ENCODE results near the gene SLC7A14. TPM values are rescaled to one million over a fixed set of nuclear protein-coding genes. Genes with fewer than 3 reads are reported as not detected.

The SLC7A14 gene
- polyA plus RNA-seq, 3 donors = under 0.01 to 0.15 (median 0.11) TPM

- no peak overlapping the region for H3K27ac ChIP-seq (ENCODE audit: low read depth, low read length)
- WGBS, 3 donors = 74 to 78% (median 74%) methylated on average over 2 of the region's 2 CpGs
These were observed 164.1 kb downstream of the SLC7A14 start for GRCh38 chr3:170421758-170422157.

GRCh38 chr3:170421111-170421641, 164.7 kb downstream of the SLC7A14 start:
- 50 to 61% (median 56%) methylated on average over 12 of the region's 12 CpGs for WGBS, 3 donors
- no peak overlapping the region for H3K27ac ChIP-seq (ENCODE audit: low read depth, low read length)

- WGBS, 3 donors = 33 to 65% (median 41%) methylated on average over 17 of the region's 17 CpGs
- peak overlapping the region; percentile 28 for H3K27ac ChIP-seq (ENCODE audit: low read depth, low read length)
These were observed 165.5 kb downstream of the SLC7A14 start for GRCh38 chr3:170420307-170420821.

GRCh38 chr3:170419557-170420087, 166.3 kb downstream of the SLC7A14 start:
- 4% methylated on average over 58 of the region's 58 CpGs for WGBS, 3 donors
- H3K27ac ChIP-seq (ENCODE audit: low read depth, low read length) = no peak overlapping the region

GRCh38 chr3:170418422-170419398, 167.2 kb downstream of the SLC7A14 start, which contains the start of gene CLDN11:
TSS of gene CLDN11 (plus strand) at chr3:170418868. CDS start at chr3:170419067, 199 bp downstream.
- no peak within 1 kb of the TSS for H3K27ac ChIP-seq (ENCODE audit: low read depth, low read length)
- WGBS, 3 donors = 4 to 5% (median 4%) methylated on average over 58 to 79 of the region's 79 CpGs

GRCh38 chr3:170417090-170417489, 168.8 kb downstream of the SLC7A14 start:
- WGBS, 3 donors = 66 to 72% (median 68%) methylated on average over 1 of the region's 1 CpG
- no peak overlapping the region for H3K27ac ChIP-seq (ENCODE audit: low read depth, low read length)

GRCh38 chr3:170414202-170414663, 171.6 kb downstream of the SLC7A14 start:
- no peak overlapping the region for H3K27ac ChIP-seq (ENCODE audit: low read depth, low read length)
- WGBS, 3 donors = 29 to 33% (median 29%) methylated on average over 5 of the region's 5 CpGs

GRCh38 chr3:170413291-170413690, 172.6 kb downstream of the SLC7A14 start:
- H3K27ac ChIP-seq (ENCODE audit: low read depth, low read length) = no peak overlapping the region
- WGBS, 3 donors = 92 to 97% (median 95%) methylated on average over 4 of the region's 4 CpGs

- WGBS, 3 donors = 43 to 67% (median 60%) methylated on average over 4 of the region's 4 CpGs
These were observed 175.3 kb downstream of the SLC7A14 start for GRCh38 chr3:170410428-170411029.

More at GRCh38 chr3:170410428-170411029, 175.3 kb downstream of the SLC7A14 start:
- no peak overlapping the region for H3K27ac ChIP-seq (ENCODE audit: low read depth, low read length)

Other genes with a start within 250 kb of the SLC7A14 start
- 10 to 100 TPM in 2 of 3 donors, 1 to 10 TPM in 1; 3.4 to 16.0 (median 13.3) TPM for gene SKIL, start 228.4 kb downstream of the SLC7A14 start, polyA plus RNA-seq
- gene CLDN11, start 167.2 kb downstream of the SLC7A14 start, polyA plus RNA-seq = 10 to 100 TPM in 2 of 3 donors, 1 to 10 TPM in 1; 2.0 to 28.2 (median 16.4) TPM

All from adipose tissue (tissue), 3 donors.